GM13976 (cell line): ENCODE results near the gene HMCES.

Experiments used
- DNase-seq: peaks from one replicate; pipeline ENCODE4 v3.0.0; 2012; ENCODE audit warnings: low spot score
- CTCF ChIP-seq: IDR thresholded peaks from 2 replicates; pipeline ENCODE4 v1.5.1; 2012; ENCODE audit warnings: borderline replicate concordance, mild to moderate bottlenecking; ENCODE audit not compliant: insufficient read depth; ENCODE audit errors: extremely low read depth, missing control alignments, control extremely low read depth
- in situ Hi-C: fragments of 300-500 bp; cut with MboI; formaldehyde crosslinking; loops from one replicate; pipeline ENCODE4 v1.12.0; 2022; ENCODE audit warnings: low sequenced_read_pairs, mixed read lengths, inconsistent platforms; ENCODE audit not compliant: unreplicated experiment

Gene HMCES

GRCh38 chr3:129281726-129282125 lies 3.1 kb downstream of the HMCES start:
- no peak for TF ChIP-seq CTCF
- no peak for DNase-seq
- in situ Hi-C loops: no loop called here

- no peak for TF ChIP-seq CTCF
- in situ Hi-C loops: no loop called here
- DNase-seq: peak; percentile 82
These were observed 4.2 kb downstream of the HMCES start for GRCh38 chr3:129282727-129283327.

- no peak for TF ChIP-seq CTCF
- in situ Hi-C loops: no loop called here
- no peak for DNase-seq
These were observed 7.4 kb downstream of the HMCES start for GRCh38 chr3:129286081-129286480.

DNA sequence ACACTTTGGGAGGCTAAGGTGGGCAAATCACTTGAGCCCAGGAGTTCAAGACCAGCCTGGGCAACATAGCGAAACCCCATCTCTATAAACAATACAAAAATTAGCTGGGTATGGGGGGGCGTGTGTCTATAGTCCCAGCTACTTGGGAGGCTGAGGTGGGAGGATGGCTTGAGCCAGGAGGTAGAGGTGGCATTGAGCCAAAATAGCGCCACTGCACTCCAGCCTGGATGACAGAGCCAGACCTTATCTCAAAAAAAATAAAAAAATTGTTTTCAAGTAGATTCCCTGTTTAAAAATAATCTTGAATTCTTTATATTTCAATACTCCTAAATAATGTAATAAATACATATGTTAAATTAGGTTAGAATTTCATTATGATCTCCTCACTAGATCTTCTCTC lies 9.8 kb downstream of the HMCES start:
- no peak for DNase-seq
- in situ Hi-C loops: no loop called here
- no peak for TF ChIP-seq CTCF

DNA sequence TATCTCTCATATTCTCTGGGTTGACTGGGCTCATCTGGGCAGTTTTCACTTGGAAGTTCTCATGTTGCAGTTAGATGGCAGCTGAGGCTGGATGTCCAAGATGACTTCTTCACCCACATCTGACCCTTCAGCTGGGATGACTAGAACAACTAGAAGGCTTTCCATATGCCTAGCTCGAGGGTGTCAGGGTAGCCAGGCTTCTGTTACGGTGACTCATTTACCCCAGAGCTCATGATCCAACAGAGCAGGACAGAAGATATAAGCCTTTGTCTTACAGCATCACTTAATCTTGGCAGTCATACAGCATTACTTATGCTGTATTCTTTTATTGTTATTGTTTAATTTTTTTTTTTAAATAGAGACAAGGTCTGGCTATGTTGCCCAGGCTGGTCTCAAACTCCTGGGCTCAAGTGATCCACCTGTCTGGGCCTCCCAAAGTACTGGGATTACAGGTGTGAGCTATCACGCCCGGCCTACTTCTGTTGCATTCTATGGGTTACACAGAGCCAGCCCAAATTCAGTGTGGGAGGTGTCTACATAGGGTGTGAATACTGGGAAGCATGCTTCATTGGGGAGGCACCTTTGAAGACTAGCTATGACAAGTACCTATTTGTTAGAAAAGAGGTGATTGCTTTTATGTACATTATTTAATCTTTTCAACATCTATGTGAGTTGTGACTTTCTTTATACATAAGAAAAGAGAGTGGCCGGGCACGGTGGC lies 10.7 kb downstream of the HMCES start:
- in situ Hi-C loops: no loop called here
- no peak for TF ChIP-seq CTCF

GRCh38 chr3:129291236-129291886 lies 12.7 kb downstream of the HMCES start:
- in situ Hi-C loops: no loop called here
- no peak for TF ChIP-seq CTCF
- DNase-seq: no peak

More for the DNA sequence above, 10.7 kb downstream of the HMCES start:
- no peak for DNase-seq
